NCI-H82 (cell line): Measurements from ENCODE around the gene MAML2.

Source experiments
- DNase-seq: peaks from one replicate; lab custom pipeline; 2025; lab: John Stamatoyannopoulos, UW

Gene MAML2

GRCh38 chr11:96155627-96156378 is 187.2 kb downstream of the MAML2 start:
- DNase-seq = peak; percentile 18

GRCh38 chr11:96154802-96155520 is 188.0 kb downstream of the MAML2 start:
- no peak for DNase-seq

GRCh38 chr11:96152623-96153022 is 190.4 kb downstream of the MAML2 start:
- no peak for DNase-seq

GRCh38 chr11:96151501-96151900 is 191.5 kb downstream of the MAML2 start:
- no peak for DNase-seq

GRCh38 chr11:96150609-96151008 is 192.4 kb downstream of the MAML2 start:
- no peak for DNase-seq

GRCh38 chr11:96149743-96150555 is 193.0 kb downstream of the MAML2 start:
- DNase-seq = peak; percentile 18

GRCh38 chr11:96147906-96148486 is 195.0 kb downstream of the MAML2 start:
- no peak for DNase-seq

GRCh38 chr11:96147186-96147585 is 195.8 kb downstream of the MAML2 start:
- no peak for DNase-seq

- DNase-seq = no peak
These were observed 196.2 kb downstream of the MAML2 start for GRCh38 chr11:96146765-96147164.

GRCh38 chr11:96145163-96145585 is 197.8 kb downstream of the MAML2 start:
- no peak for DNase-seq

GRCh38 chr11:96144553-96144952 is 198.4 kb downstream of the MAML2 start:
- DNase-seq = no peak

GRCh38 chr11:96143041-96143521 is 199.9 kb downstream of the MAML2 start:
- no peak for DNase-seq

GRCh38 chr11:96141626-96142025 is 201.4 kb downstream of the MAML2 start:
- no peak for DNase-seq

GRCh38 chr11:96139691-96140090 is 203.3 kb downstream of the MAML2 start:
- DNase-seq = no peak

- no peak for DNase-seq
These were observed 205.6 kb downstream of the MAML2 start for GRCh38 chr11:96137373-96137772.

GRCh38 chr11:96136613-96137298 is 206.2 kb downstream of the MAML2 start:
- no peak for DNase-seq

GRCh38 chr11:96134602-96135001 is 208.4 kb downstream of the MAML2 start:
- no peak for DNase-seq

GRCh38 chr11:96132437-96132836 is 210.6 kb downstream of the MAML2 start:
- no peak for DNase-seq

GRCh38 chr11:96130061-96130620 is 212.9 kb downstream of the MAML2 start:
- DNase-seq = no peak

- no peak for DNase-seq
These were observed 215.4 kb downstream of the MAML2 start for GRCh38 chr11:96127596-96127959.

GRCh38 chr11:96126917-96127595 is 215.9 kb downstream of the MAML2 start:
- no peak for DNase-seq
